GM13977 (cell line): Measurements from ENCODE around the gene SEL1L3.

ENCODE experiments used
- DNase-seq: peaks from one replicate; pipeline ENCODE4 v3.0.0; 2012; ENCODE audit warnings: low spot score
- in situ Hi-C: fragments of 300-500 bp; cut with MboI; formaldehyde crosslinking; loops from one replicate; pipeline ENCODE4 v1.12.0; 2022; ENCODE audit warnings: low sequenced_read_pairs, low pct_unique_long_range_greater_than_20kb, mixed read lengths, inconsistent platforms; ENCODE audit not compliant: unreplicated experiment
- TF ChIP-seq, protein P1 (sequence below): IDR thresholded peaks from 2 replicates; pipeline ENCODE4 v1.5.1; 2012; ENCODE audit warnings: mild to moderate bottlenecking, control low read depth; ENCODE audit not compliant: insufficient read depth; ENCODE audit errors: extremely low read depth, missing control alignments

Gene SEL1L3

DNA sequence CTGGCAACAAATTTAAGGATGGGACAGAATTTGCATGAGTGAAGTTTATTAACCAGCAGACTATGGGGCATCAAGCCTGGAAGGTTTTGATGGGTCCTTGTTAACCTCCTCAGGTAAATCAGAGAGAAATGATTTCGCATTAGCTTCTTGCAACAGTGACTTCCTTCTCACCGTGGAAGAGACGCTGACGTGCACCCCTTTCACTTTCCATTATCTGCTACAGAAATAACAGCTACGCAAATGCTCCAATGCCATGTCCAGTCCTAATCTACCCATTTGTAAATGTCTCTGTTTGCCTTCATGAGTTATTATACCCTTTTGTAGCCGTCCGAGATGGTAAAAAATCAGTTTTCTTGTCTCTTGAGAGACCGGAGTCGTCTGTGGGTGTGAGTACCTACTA is 106.9 kb downstream of the SEL1L3 start:
- in situ Hi-C loops: loop anchor here (25.0 kb wide), 1 partner anchor 319 kb away; no protein-coding TSS in a partner anchor
- DNase-seq: no peak

DNA sequence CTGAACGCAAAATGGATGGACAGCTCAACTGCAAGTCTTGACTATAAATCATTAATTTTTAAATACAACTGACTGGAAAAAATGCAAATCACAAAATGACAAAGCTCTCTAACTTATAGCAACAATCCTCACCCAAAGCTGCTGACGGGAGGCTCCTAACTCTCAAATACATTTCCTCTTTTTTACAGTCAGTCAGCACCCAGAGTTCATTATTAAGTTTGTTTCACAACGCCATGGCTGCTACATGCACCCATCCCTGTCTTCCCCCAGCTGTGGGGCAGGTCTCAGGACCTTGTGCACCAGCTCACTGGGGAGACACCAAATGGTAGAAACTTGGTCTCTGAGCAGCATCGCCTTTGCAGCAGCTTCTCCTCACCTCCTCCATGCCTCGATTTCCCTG is 109.5 kb downstream of the SEL1L3 start:
- DNase-seq: no peak
- TF ChIP-seq, protein P1, sequence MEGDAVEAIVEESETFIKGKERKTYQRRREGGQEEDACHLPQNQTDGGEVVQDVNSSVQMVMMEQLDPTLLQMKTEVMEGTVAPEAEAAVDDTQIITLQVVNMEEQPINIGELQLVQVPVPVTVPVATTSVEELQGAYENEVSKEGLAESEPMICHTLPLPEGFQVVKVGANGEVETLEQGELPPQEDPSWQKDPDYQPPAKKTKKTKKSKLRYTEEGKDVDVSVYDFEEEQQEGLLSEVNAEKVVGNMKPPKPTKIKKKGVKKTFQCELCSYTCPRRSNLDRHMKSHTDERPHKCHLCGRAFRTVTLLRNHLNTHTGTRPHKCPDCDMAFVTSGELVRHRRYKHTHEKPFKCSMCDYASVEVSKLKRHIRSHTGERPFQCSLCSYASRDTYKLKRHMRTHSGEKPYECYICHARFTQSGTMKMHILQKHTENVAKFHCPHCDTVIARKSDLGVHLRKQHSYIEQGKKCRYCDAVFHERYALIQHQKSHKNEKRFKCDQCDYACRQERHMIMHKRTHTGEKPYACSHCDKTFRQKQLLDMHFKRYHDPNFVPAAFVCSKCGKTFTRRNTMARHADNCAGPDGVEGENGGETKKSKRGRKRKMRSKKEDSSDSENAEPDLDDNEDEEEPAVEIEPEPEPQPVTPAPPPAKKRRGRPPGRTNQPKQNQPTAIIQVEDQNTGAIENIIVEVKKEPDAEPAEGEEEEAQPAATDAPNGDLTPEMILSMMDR: no peak
- in situ Hi-C loops: loop anchor here (25.0 kb wide), 1 partner anchor 316 kb away; no protein-coding TSS in a partner anchor

More for the DNA sequence above, 106.9 kb downstream of the SEL1L3 start:
- TF ChIP-seq, protein P1: no peak

DNA sequence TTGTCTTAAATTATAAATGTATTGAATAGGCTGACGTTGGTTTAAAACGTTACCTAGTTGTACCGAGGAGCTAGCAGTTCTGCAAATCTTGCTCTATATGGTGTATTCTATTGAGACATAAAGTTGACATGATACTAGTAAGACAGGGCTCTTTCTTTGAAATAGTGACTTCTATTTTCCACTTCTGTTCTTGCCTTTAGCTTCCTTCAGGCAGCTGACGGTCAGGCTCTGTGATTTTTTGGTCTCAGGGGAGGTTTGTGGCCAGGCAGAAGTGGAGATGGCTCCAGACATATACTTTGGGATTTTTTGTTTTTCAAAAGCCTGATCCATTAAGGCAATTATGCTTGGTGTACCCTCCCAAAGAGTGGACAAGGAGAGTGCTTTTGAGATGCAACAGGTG is 111.9 kb downstream of the SEL1L3 start:
- DNase-seq: no peak
- TF ChIP-seq, protein P1: no peak
- in situ Hi-C loops: loop anchor here (25.0 kb wide), 1 partner anchor 314 kb away; no protein-coding TSS in a partner anchor

DNA sequence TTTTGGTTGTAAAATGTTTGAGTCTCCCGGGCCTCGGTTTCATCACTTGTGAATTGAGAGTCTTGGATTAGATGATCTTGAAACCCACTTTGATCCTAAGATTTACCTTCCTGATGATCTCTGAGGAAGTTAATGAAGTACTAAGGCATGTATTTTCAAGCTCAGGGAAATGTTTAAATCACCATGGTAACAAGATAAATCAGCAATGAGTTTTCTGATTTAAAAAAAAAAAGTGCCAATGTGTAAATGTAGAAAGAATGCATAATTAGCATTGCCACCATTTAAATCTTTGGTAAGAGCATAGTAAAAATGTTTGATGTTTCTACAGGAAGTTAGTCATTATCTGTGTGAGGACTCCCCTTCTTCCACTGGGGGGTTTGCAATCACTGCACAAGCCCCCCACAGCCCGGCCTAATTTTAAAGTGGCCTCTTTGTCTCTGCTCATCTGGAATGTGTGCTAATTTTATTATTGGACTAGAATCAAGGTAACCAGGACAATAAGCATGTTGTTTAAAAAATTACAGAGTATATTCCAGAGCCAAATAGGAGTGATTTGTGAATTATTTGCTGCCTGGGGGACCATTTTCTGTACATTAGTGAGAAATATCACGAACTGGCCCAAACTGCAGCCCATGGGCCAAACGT is 113.5 kb downstream of the SEL1L3 start:
- in situ Hi-C loops: no loop called here
- TF ChIP-seq, protein P1: no peak
- no peak for DNase-seq

DNA sequence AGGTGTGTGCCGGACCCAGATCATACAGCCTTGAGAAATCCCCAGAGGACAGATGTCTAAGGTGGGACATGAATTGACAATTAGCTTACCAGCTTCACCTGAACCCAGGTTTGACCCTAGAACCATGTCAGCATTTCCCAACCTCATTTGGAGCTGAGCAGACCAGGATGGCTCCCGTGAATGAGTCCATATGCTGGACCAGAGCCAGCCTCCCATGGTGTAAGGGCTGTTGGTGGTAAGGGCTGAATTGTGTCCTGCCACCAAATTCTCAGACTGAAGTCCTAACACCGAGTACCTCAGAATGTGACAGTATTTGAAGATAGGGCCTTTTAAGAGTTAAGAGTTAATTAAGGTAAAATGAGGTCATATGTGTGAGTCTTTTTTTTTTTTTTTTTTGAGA is 118.8 kb downstream of the SEL1L3 start:
- no peak for DNase-seq
- TF ChIP-seq, protein P1: no peak
- in situ Hi-C loops: no loop called here

DNA sequence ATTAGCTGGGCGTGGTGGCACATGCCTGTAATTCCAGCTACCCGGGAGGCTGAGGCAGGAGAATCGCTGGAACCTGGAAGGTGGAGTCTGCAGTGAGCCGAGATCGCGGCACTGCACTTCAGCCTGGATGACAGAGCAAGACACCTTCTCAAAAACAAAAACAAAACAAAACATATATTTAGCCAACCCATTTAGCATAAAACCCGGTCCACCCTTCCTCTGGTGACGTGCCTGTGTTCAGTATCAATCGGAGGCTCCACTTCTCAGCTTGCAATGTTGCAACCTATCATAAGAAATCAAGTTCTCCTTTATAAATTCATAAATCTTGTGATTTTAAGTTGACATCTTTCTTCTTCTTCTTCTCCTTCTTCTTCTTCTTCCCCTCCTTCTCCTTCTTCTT is 133.2 kb downstream of the SEL1L3 start:
- no peak for DNase-seq
- TF ChIP-seq, protein P1: no peak
- in situ Hi-C loops: no loop called here
